Bronchial epithelial cell (primary cell): Measurements from ENCODE around the gene COPG2. TPM values are rescaled to one million over a fixed set of nuclear protein-coding genes. Genes with fewer than 3 reads are reported as not detected.

ENCODE experiments used
- DNase-seq: peaks from one replicate; pipeline ENCODE4 v3.0.0-alpha.2; 2010; ENCODE audit warnings: low read depth
- FAIRE-seq: peaks from 2 replicates; lab custom pipeline; 2011; peaks lifted over from hg19 to GRCh38; lab: Jason Lieb, UNC
- H3K27me3 ChIP-seq: 2 replicates; pipeline ENCODE4 v1.5.1; 2011; ENCODE audit warnings: low read length; ENCODE audit not compliant: control insufficient read depth, insufficient read depth
- H3K36me3 ChIP-seq: 2 replicates; pipeline ENCODE4 v1.5.1; 2011; ENCODE audit warnings: low read length; ENCODE audit not compliant: control insufficient read depth, insufficient read depth
- H3K4me3 ChIP-seq: 2 replicates; pipeline ENCODE4 v1.5.1; 2011; ENCODE audit warnings: mild to moderate bottlenecking, low read depth, low read length, control low read depth
- total RNA-seq: library from RNA; depleted of rRNA; stranded (reverse); fragments of >200 nt; gene quantifications from 2 replicates; pipeline ENCODE4 v1.2.1, GENCODE V29; 2014
- TF ChIP-seq, protein P1 (sequence below): IDR thresholded peaks from 2 replicates; pipeline ENCODE4 v1.5.1; 2011; ENCODE audit warnings: mild to moderate bottlenecking, moderate library complexity, low read length, control low read depth, inconsistent platforms; ENCODE audit not compliant: insufficient read depth, severe bottlenecking

Gene COPG2
- total RNA-seq, 1 donor from 2014 or later = 30.3 TPM

DNA sequence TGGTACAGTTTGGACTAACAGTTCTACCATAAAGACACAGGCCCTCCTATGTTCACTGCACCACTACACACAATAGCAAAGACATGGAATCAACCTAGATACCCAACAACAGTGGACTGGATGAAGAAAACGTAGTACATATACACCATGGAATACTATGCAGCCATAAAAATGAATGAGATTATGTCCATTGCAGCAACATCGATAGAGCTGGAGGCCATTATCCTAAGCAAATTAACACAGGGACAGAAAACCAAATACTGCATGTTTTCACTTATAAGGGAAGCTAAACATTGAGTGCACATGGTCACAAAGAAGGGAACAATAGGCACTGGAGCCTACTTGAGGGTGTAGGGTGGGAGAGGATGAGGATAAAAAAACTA, 101.7 kb downstream of the COPG2 start:
- no peak for DNase-seq
- no peak overlapping the region for H3K4me3 ChIP-seq
- no peaks in the 10 kb centered on the region for H3K27me3 ChIP-seq
- H3K36me3 ChIP-seq = no peaks in the 10 kb centered on the region
- no peak for FAIRE-seq
- TF ChIP-seq, protein P1, sequence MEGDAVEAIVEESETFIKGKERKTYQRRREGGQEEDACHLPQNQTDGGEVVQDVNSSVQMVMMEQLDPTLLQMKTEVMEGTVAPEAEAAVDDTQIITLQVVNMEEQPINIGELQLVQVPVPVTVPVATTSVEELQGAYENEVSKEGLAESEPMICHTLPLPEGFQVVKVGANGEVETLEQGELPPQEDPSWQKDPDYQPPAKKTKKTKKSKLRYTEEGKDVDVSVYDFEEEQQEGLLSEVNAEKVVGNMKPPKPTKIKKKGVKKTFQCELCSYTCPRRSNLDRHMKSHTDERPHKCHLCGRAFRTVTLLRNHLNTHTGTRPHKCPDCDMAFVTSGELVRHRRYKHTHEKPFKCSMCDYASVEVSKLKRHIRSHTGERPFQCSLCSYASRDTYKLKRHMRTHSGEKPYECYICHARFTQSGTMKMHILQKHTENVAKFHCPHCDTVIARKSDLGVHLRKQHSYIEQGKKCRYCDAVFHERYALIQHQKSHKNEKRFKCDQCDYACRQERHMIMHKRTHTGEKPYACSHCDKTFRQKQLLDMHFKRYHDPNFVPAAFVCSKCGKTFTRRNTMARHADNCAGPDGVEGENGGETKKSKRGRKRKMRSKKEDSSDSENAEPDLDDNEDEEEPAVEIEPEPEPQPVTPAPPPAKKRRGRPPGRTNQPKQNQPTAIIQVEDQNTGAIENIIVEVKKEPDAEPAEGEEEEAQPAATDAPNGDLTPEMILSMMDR = no peak

DNA sequence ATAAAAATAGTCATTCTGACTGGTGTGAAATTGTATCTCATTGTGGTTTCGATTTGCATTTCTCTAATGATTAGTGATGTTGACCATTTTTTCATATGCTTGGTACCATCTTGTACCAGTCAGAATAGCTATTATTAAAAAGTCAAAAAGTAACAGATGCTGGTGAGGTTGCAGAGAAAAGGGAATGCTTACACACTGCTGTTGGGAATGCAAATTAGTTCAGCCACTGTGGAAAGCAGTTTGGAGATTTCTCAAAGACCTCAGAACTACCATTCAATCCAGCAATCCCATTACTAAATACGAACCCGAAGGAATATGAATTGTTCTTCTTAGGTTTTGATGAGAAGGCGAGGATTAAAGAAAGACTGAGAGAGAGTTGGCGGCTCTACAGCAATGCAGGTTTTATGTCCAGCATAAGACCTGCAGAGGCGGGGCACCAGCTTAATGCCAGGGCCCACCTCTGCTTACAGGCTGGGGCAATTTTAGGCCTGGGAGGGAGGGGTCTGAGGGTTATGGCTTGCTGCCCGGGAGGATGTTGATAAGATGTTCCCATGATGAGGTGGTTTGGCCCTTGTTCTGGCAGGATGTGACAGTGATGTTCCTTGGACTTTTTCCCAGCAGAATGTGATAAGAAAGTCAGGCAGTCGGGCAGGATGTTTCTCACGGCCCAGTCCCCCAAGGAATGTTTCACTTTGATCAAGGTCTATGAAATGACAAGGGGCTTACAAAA, 102.2 kb downstream of the COPG2 start:
- TF ChIP-seq, protein P1 = no peak
- Histone ChIP-seq H3K36me3 (no peaks in the 10 kb centered on the region), H3K4me3 (no peak overlapping the region), H3K27me3 (no peaks in the 10 kb centered on the region)
- no peak for DNase-seq
- no peak for FAIRE-seq

DNA sequence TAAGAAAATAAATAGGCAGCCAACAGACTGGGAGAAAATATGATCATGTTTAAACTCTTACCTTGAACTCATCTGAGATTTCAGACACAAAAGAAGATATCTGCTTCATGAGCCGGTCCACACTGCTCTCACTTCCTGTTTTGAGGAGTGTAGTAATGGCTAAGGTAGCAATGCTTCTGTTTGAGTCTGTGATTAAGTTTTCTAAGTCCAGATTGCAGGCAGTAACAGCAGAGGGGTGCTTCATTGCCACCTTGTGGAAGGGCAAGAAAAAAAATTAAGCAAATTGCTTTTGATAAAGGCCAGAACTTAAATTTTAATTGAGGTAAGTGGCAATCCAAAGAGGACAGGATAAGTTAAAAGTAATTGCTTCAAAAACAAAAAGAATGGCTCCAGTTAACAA, 107.6 kb downstream of the COPG2 start:
- FAIRE-seq = no peak
- no peaks in the 10 kb centered on the region for H3K27me3 ChIP-seq
- TF ChIP-seq, protein P1 = peak; percentile 52
- DNase-seq = peak; percentile 73
- H3K4me3 ChIP-seq = no peak overlapping the region
- no peaks in the 10 kb centered on the region for H3K36me3 ChIP-seq

DNA sequence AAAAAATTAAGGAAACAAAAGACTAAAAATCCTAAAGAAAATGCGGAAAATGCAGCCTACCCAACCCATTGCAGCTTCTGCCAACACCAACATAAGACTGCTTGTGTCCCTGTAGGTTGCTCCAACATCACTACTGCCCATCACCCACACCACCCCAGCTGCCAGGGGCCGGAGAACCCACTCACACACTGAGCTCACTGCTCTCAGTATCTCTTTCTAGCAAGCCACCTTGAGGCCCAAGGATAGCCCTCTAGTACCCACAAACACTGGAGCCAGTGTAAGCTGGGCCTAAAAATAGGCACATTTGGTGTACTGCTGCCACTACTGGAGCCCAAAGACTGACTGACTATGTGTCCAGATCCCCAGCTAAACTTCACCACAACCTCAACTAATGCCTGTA, 109.4 kb downstream of the COPG2 start:
- Histone ChIP-seq H3K4me3 (no peak overlapping the region), H3K36me3 (no peaks in the 10 kb centered on the region), H3K27me3 (no peaks in the 10 kb centered on the region)
- TF ChIP-seq, protein P1 = no peak
- no peak for FAIRE-seq
- DNase-seq = no peak

DNA sequence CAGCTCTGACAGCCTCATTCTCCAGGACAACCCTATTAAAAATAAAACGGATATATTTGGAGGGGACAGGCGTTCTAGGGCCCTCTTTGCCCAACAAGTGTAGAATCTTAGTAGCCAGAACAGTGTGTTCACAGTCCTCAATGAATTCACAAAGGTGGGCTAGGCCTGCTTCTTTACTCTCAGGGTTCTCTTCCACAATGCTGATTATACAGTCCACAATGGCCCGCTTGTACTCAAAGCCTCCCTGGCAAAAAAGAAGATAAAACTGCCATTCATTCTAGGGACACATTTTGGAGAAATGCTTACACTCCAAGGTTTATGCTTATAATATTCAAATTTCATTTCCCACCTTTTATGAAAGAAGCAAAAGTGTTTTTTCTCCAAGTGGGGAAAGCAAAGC, 114.1 kb downstream of the COPG2 start:
- no peak for FAIRE-seq
- TF ChIP-seq, protein P1 = no peak
- no peaks in the 10 kb centered on the region for H3K36me3 ChIP-seq

More for the DNA sequence above, 114.1 kb downstream of the COPG2 start:
- no peak overlapping the region for H3K4me3 ChIP-seq
- H3K27me3 ChIP-seq = no peaks in the 10 kb centered on the region
- DNase-seq = no peak
